ENCODE results near the gene CWC22. TPM values are rescaled to one million over a fixed set of nuclear protein-coding genes. Genes with fewer than 3 reads are reported as not detected.

The CWC22 gene
- total RNA-seq, 4 donors from 2014 or later: 23.3 to 28.3 (median 25.5) TPM

DNA sequence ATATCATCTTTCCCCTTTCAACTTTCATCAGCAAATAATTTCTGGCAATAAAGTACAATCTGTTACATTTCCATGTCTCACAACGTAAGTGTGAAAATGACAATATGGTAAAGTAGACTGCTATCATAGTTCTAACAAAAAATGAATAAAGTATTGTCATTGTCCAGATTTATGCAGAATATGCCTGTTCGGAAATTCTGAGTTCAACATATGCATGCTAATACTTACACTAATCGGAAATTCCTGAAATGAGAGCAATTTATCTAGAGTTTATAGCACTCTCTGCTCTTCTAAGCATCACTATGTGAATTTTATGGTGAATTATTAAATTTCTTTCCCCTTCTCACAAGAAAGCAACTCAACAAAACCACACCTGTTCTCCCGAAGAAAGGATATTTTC is 8.1 kb downstream of the CWC22 start:
- Histone ChIP-seq H3K4me3 (no peak overlapping the region), H3K4me1 (peaks cover 0 to 31% (median 0%) of the 10 kb centered on the region in 3 donors), H3K27ac (no peak overlapping the region), H3K36me3 (no peaks in the 10 kb centered on the region), H3K27me3 (no peaks in the 10 kb centered on the region), H3K9me3 (no peaks in the 10 kb centered on the region)
- 93 to 95% methylated on average over 4 of the region's 4 CpGs for WGBS, 2 donors (ENCODE audit: low coverage in 1 of 2)
- no peak for ATAC-seq
- TF ChIP-seq POLR2A (IDR thresholded peaks at IDR 0.05) (no peak), EP300 (IDR thresholded peaks at IDR 0.05) (no peak), POLR2AphosphoS5 (IDR thresholded peaks at IDR 0.05) (no peak)
- TF ChIP-seq, protein P1, sequence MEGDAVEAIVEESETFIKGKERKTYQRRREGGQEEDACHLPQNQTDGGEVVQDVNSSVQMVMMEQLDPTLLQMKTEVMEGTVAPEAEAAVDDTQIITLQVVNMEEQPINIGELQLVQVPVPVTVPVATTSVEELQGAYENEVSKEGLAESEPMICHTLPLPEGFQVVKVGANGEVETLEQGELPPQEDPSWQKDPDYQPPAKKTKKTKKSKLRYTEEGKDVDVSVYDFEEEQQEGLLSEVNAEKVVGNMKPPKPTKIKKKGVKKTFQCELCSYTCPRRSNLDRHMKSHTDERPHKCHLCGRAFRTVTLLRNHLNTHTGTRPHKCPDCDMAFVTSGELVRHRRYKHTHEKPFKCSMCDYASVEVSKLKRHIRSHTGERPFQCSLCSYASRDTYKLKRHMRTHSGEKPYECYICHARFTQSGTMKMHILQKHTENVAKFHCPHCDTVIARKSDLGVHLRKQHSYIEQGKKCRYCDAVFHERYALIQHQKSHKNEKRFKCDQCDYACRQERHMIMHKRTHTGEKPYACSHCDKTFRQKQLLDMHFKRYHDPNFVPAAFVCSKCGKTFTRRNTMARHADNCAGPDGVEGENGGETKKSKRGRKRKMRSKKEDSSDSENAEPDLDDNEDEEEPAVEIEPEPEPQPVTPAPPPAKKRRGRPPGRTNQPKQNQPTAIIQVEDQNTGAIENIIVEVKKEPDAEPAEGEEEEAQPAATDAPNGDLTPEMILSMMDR (IDR thresholded peaks at IDR 0.05): no peak

DNA sequence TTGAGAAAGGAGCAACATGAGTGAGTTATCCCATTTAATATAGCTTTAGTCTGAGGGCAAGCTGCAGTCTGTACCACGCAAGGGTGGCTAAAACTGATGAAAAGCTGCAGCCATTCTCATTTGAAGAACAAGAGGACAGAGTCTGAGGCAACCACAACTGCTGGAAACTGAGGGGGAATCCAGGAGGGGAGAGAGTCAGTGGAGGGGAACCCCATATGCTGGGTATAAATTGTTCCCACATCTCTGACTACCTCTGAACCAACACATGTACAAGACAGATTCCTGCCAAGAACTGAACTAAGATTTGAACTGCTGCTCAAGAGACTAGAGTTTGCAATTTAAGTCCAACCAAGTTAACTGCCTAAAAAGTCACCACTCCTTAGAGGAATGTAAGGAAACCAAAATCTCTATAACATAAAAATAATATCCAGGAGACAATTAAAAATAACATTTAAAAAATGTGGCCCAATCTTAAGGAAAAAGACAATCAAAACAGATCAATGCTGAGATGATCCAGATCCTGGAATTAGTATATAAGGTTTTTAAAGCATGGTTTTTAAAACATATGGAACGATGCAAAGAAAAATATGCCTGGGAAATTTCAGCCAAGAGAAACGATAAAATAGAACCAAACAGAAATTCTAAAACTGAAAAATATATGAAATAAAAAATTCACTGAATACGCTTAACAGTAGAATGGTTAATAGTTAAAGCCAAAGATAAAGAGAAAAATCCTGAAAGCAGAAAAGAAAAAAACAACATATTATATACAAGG is 11.2 kb downstream of the CWC22 start:
- TF ChIP-seq POLR2A (IDR thresholded peaks at IDR 0.05): no peak
- no peak for TF ChIP-seq POLR2AphosphoS5 (IDR thresholded peaks at IDR 0.05)
- TF ChIP-seq EP300 (IDR thresholded peaks at IDR 0.05): no peak
- TF ChIP-seq, protein P1 (IDR thresholded peaks at IDR 0.05): no peak
- H3K9me3 ChIP-seq: no peaks in the 10 kb centered on the region

DNA sequence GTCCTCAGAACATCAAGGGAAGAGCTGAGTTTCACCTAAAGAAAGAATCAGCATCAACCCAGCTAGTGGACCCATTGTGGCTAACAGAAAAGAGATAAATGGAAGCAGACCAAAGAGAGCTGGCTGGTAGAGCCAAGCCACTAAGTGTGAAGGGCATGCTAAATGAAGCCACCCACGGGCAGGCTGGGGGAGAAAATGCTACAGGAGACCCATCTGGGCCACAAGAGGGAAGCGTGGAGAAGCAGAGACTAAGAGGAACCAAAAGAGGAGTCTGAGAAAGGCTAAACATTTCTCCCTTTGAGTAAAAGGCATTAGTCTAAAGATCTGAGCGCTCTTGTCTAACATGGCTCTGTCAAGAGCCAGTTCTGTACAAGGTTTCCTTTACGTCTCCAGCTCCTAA is 15.8 kb downstream of the CWC22 start:
- Histone ChIP-seq H3K9me3 (no peaks in the 10 kb centered on the region), H3K27ac (no peak overlapping the region), H3K4me3 (no peak overlapping the region), H3K36me3 (peaks cover 0 to 58% of the 10 kb centered on the region in 2 donors), H3K4me1 (peaks cover 0 to 19% (median 0%) of the 10 kb centered on the region in 3 donors), H3K27me3 (no peaks in the 10 kb centered on the region)
- TF ChIP-seq EP300 (IDR thresholded peaks at IDR 0.05) (no peak), POLR2A (IDR thresholded peaks at IDR 0.05) (no peak), POLR2AphosphoS5 (IDR thresholded peaks at IDR 0.05) (no peak)
- TF ChIP-seq, protein P1 (IDR thresholded peaks at IDR 0.05): no peak
- no peak for ATAC-seq
- WGBS, 2 donors (ENCODE audit: low coverage in 1 of 2): 86 to 93% methylated on average over 3 to 4 of the region's 4 CpGs

More for the DNA sequence above, 11.2 kb downstream of the CWC22 start:
- H3K27me3 ChIP-seq: no peaks in the 10 kb centered on the region
- 69 to 90% methylated on average over 3 to 4 of the region's 4 CpGs for WGBS, 2 donors (ENCODE audit: low coverage in 1 of 2)
- H3K4me3 ChIP-seq: no peak overlapping the region
- ATAC-seq: no peak
- peaks cover 0 to 25% (median 0%) of the 10 kb centered on the region in 3 donors for H3K4me1 ChIP-seq
- H3K36me3 ChIP-seq: peaks cover 0 to 23% of the 10 kb centered on the region in 2 donors
- no peak overlapping the region for H3K27ac ChIP-seq

DNA sequence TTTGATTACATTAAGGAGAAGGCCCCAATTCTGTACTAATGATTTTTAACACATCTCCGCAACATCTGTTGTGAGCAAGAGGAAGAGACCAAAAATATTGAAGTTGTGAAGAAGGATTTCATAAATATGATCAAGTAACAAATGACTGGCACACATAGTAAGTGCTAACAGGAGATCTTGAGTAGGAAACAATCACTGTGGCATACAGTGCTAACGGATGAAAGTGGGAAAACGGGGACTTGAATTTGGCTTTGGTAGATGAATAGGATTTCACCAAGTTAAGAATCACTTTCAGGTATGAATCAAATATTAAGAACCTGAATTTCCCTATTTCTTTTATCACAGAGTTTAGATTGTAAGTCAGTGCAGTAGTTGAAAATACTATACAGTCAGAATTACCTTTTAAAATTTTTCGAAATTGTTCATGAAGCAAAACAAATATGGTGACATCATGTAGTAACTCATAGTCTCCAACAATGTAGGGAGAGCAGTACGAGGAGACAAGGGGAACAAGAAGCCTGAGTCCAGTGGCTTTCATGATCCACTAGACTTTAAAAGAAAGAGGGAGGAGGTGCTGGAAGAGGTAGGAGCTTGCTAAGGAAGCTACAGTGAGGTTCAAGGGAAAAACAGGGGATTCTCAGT is 16.3 kb downstream of the CWC22 start:
- no peak overlapping the region for H3K4me3 ChIP-seq
- H3K36me3 ChIP-seq: peaks cover 0 to 63% of the 10 kb centered on the region in 2 donors
- 68 to 70% methylated on average over 5 of the region's 5 CpGs for WGBS, 2 donors (ENCODE audit: low coverage in 1 of 2)

More for the DNA sequence above, 16.3 kb downstream of the CWC22 start:
- Histone ChIP-seq H3K9me3 (no peaks in the 10 kb centered on the region), H3K27ac (no peak overlapping the region), H3K4me1 (peaks cover 0 to 19% (median 0%) of the 10 kb centered on the region in 3 donors), H3K27me3 (no peaks in the 10 kb centered on the region)
- ATAC-seq: no peak
- no peak for TF ChIP-seq POLR2AphosphoS5 (IDR thresholded peaks at IDR 0.05)
- TF ChIP-seq, protein P1 (IDR thresholded peaks at IDR 0.05): no peak
- no peak for TF ChIP-seq POLR2A (IDR thresholded peaks at IDR 0.05)

Data from gastroesophageal sphincter (tissue), 4 donors.